H1 (cell line): ENCODE results near the gene SLC6A8. TPM values are rescaled to one million over a fixed set of nuclear protein-coding genes. Genes with fewer than 3 reads are reported as not detected.

Experiments
- EGR1 ChIP-seq: IDR thresholded peaks from 2 replicates; pipeline ENCODE4 v1.6.1; 2011; ENCODE audit warnings: low read depth, low read length, borderline replicate concordance
- PHF8 ChIP-seq: fragments of 200-600 bp; sonication (generic); conservative IDR thresholded peaks from 2 replicates; pipeline ENCODE4 v1.7.1; 2012; ENCODE audit warnings: low read depth, mild to moderate bottlenecking, inconsistent platforms, low read length, moderate library complexity
- POLR2A ChIP-seq, 2 experiments: IDR thresholded peaks; 1 replicate in 1 of 2; 2 replicates in 1 of 2; pipeline ENCODE4 v1.6.1; 2011; ENCODE audit warnings: low read depth in 2 of 2, low read length in 2 of 2, mild to moderate bottlenecking in 2 of 2; ENCODE audit errors: control extremely low read depth in 1 of 2
- POLR2AphosphoS5 ChIP-seq: IDR thresholded peaks from 2 replicates; pipeline ENCODE4 v1.6.1; 2011; ENCODE audit warnings: low read depth, low read length
- SIX5 ChIP-seq: IDR thresholded peaks from 2 replicates; pipeline ENCODE4 v1.6.1; 2011; ENCODE audit warnings: mild to moderate bottlenecking, low read depth, low read length
- SP2 ChIP-seq: IDR thresholded peaks from 2 replicates; pipeline ENCODE4 v1.6.1; 2012; ENCODE audit warnings: mild to moderate bottlenecking, low read length, inconsistent platforms
- TCF12 ChIP-seq: IDR thresholded peaks from 2 replicates; pipeline ENCODE4 v1.6.1; 2011; ENCODE audit warnings: low read depth, mild to moderate bottlenecking, low read length
- polyA plus RNA-seq, 7 experiments: library from polyadenylated mRNA; depleted of rRNA in 3 of 7; stranded (reverse) in 5 of 7; unstranded in 2 of 7; fragments of >200 nt in 5 of 7; fragments of 200-250 nt in 2 of 7; gene quantifications; 1 replicate in 5 of 7; 2 replicates in 1 of 7; 4 replicates in 1 of 7; pipeline versions ENCODE4 v1.2.1 to v1.2.3, GENCODE V29; 2011 to 2013; ENCODE audit warnings: missing spikeins in 2 of 7, mixed read lengths in 2 of 7
- total RNA-seq: library from RNA; stranded (reverse); fragmentation: NEBNext Ultra II Directional; extraction: Animal tissue kit (Norgen Biotek cat#: 25700); gene quantifications from 2 replicates; pipeline ENCODE4 v1.2.1, GENCODE V29; 2021

Gene SLC6A8
- total and polyA plus RNA-seq, 2 of the 8 experiments (the other 6 are each of a cell fraction or from before 2014, with no cell fraction given), result 87.7 to 94.7 TPM

DNA sequence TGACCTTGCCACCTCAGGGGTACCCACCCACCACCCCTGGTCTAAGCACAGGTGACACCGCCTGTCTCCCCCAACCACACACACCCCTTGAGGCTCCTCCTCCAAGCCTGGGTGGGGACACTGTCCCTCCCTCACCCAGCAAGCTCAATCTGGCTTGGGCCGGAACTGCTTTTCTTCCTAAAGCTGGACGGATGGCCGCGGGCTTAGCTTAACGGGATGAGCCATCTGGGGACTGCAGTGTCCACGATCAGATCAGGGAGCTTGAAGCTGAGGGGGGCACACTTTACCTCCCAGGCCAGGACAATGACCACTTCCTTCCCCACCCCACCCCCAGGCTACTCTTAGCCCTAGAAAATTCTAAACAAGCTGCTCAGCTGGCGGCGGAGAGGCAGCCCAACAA is 1.0 kb upstream of the SLC6A8 start (continued):
- TF ChIP-seq EGR1 (no peak), POLR2A (IDR thresholded peaks at IDR 0.05; ENCODE audit: control extremely low read depth in 1 of 2, low read depth in 2 of 2, low read length in 2 of 2) (no peak; a peak in 1 of 3 replicates), SP2 (no peak), SIX5 (no peak), TCF12 (no peak), POLR2AphosphoS5 (no peak), PHF8 (no peak)
